H7 (cell line): ENCODE measurements around the gene IL20RB. TPM values are rescaled to one million over a fixed set of nuclear protein-coding genes. Genes with fewer than 3 reads are reported as not detected.

Experiments
- DNase-seq: peaks from one replicate; pipeline ENCODE4 v3.0.0; 2012
- H3K27me3 ChIP-seq: 2 replicates; pipeline ENCODE4 v1.6.0; 2011; ENCODE audit warnings: mild to moderate bottlenecking, low read length; ENCODE audit not compliant: control insufficient read depth, insufficient read depth
- H3K36me3 ChIP-seq: replicated peaks from 2 replicates; pipeline ENCODE4 v1.5.1; 2011; ENCODE audit warnings: low read length; ENCODE audit not compliant: control insufficient read depth, insufficient read depth
- H3K4me3 ChIP-seq: 2 replicates; pipeline ENCODE4 v1.5.1; 2011; ENCODE audit warnings: low read depth, mild to moderate bottlenecking, control low read depth, low read length, moderate library complexity; ENCODE audit not compliant: insufficient read depth
- total RNA-seq: library from RNA; depleted of rRNA; stranded (reverse); fragments of >200 nt; shearing (Covaris generic); gene quantifications from 2 replicates; pipeline ENCODE4 v1.2.3, GENCODE V29; 2014

IL20RB gene
- total RNA-seq, 1 experiment from 2014 or later: 3.2 TPM

DNA sequence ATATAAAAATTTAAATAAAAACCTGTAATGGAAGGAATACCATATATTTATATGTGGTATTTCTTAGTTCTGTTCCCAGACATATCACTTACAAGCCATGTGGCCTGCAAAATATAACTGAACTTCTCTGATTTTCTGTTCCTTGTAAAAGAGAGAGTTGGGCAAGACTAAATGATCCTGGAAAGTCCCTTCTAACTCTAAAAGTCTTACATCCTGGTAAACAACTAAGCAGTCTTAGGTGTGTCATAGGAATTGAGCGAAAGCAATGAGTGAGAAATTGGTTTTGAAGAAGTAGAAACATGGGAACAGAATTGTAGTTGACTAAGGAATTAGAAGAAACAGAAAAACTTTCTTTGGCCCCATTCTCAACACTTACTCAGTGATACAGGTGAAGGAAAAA, 25.3 kb upstream of the IL20RB start:
- Histone ChIP-seq H3K4me3 (no peak overlapping the region), H3K27me3 (no peaks in the 10 kb centered on the region), H3K36me3 (no peaks in the 10 kb centered on the region; the same call in 1 of the 2 replicates)
- no peak for DNase-seq

DNA sequence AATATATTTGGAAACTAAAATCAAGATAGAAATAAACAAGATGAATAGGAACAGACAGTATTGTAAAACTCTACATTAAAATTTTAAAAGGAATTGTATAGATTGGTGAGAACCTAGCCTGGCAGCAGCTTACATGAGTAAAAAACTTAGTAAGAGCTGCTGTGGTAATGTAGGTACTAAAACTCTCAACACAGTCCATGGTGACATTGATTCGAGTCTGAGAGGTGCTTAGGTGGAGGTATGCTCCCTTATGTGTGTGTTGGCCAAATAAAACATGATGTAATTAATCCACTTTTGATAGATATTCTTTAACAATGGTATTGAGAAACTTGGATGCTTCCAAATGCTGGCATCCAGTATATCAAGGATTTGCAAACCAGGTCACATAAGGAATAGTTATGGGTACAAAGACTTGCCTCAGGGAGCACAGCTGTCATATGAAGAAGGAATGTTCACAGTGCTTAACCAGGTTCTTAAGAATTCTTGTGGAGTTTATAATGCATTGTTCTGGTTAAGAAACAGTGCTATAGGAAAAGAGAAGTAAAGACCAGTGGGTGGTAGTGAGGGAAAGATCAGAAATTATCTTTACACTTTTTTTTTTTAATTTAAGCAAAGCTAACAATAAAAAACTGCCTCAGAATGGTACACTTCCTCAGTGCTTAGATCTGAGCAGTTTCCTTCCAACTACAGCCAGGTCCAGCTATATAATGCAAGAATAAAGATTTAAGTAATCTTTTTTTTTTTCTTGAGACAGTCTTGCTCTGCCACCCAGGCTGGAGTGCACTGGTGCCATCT, 24.6 kb upstream of the IL20RB start:
- no peak overlapping the region for H3K4me3 ChIP-seq
- no peaks in the 10 kb centered on the region; the same call in 1 of the 2 replicates for H3K36me3 ChIP-seq
- no peaks in the 10 kb centered on the region for H3K27me3 ChIP-seq
- no peak for DNase-seq

DNA sequence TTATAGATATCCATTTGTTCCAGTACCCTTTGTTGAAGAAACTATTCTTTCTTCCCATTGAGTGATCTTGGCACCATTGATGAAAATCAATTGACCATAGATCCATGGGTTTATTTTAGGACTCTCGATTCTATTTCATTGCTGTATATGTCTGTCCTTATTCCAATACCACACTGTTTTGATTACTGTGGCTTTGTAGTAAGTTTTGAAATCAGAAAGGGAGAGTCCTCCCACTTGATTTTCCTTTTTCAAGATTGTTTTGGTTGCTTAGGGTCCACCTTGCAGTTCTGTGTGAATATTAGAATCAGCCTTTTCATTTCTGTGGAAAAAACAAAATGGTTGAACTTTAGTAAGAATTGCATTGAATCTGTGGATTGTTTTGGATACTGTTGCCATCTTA, 20.6 kb upstream of the IL20RB start:
- Histone ChIP-seq H3K4me3 (no peak overlapping the region), H3K36me3 (no peaks in the 10 kb centered on the region), H3K27me3 (no peaks in the 10 kb centered on the region)
- no peak for DNase-seq

DNA sequence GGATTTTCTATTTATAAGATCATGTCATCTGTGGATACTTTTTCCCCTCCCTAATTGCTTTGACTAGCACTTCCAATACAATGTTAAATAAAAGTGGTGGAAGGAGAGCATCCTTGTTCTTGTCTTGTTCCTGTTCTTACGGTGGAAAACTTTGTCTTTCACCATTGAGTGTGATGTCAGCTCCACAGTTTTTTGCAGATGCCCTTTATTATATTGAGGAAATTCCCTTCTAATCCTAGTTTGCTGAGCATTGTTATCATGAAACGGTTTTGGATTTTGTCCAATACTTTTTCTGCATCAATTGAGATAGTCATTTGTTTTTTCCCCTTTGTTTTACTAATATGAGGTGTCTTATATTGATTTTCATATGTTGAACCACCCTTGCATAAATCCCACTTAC, 19.9 kb upstream of the IL20RB start:
- no peaks in the 10 kb centered on the region for H3K27me3 ChIP-seq
- no peak overlapping the region for H3K4me3 ChIP-seq
- DNase-seq: no peak
- H3K36me3 ChIP-seq: no peaks in the 10 kb centered on the region

DNA sequence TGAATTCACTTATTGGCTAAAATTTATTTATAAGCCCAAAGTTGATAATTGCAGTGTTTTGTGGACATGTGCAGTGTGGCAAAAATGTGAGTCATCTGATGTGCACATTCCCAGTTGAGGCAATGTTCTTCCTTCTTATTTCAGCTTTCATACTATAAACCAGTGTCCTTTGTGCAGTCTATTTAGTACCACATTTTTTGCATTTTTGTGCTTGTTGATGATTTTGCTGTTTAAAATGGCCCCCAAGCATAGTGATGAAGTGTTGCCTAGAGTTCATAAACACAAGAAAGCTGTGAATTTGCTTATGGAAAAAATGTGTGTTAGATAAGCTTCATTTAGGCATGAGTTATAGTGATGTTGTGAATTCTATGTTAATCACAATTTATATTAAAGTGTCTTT, 19.4 kb upstream of the IL20RB start:
- H3K4me3 ChIP-seq: no peak overlapping the region
- no peaks in the 10 kb centered on the region for H3K27me3 ChIP-seq
- DNase-seq: no peak
- no peaks in the 10 kb centered on the region for H3K36me3 ChIP-seq

DNA sequence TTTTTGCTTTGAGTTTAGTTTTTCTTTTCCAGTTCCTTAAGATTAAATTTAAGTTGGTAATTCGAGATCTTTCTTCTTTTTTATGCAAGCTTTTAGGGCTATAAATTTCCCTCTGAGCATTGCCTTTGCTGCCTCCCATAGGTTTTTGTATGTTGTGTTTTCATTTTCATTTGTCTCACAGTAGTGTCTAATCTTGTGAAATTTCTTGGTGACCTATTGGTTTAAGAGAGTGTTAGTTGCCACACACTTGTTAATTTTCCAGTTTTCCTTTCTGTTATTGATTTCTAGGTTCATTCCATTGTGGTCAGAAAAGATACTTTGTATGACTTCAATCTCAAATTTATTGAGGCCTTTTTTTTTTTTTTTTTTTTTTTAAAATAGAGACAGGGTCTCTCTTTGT, 18.3 kb upstream of the IL20RB start:
- H3K4me3 ChIP-seq: no peak overlapping the region
- H3K27me3 ChIP-seq: no peaks in the 10 kb centered on the region
- DNase-seq: no peak
- no peaks in the 10 kb centered on the region for H3K36me3 ChIP-seq

DNA sequence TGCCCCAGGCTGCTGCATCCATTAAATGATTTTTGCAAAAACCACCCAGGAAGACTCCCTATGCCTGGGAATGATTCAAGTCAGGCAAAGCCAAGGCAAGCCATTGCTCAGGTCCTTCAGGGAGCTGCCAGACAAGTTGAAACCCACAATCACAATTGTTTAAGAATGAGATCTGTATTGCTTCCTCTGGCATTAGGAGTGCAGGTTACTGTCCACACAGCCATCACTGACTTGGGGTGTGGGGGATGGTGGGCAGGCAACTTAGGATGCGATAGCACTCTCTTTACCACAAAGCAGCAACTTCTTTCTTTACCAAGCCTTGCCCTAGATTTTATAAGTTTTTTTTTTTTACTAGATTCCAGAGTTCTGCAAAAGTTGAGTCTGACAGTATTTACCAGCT, 15.0 kb upstream of the IL20RB start:
- no peak for DNase-seq
- Histone ChIP-seq H3K27me3 (no peaks in the 10 kb centered on the region), H3K4me3 (no peak overlapping the region), H3K36me3 (no peaks in the 10 kb centered on the region)

DNA sequence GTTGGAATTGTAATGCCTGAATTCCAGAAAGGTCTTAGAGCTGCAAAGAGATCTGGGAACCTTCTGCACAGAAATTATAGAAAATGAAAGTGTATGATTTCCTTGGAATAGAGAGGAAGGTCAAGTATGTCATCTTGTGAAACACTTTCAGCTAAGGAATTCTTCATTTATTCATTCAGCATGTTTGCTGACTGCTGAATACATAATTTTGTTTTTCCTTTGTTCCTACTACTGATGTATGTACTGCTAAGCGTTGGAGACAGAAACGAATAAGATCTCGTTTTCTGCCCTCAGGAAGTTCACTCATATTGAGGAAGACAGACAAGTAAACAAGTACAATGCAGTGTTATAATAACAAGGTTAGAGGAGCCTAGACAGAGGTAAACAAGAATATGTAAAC, 14.3 kb upstream of the IL20RB start:
- no peaks in the 10 kb centered on the region for H3K27me3 ChIP-seq
- no peaks in the 10 kb centered on the region for H3K36me3 ChIP-seq
- H3K4me3 ChIP-seq: no peak overlapping the region
- no peak for DNase-seq

DNA sequence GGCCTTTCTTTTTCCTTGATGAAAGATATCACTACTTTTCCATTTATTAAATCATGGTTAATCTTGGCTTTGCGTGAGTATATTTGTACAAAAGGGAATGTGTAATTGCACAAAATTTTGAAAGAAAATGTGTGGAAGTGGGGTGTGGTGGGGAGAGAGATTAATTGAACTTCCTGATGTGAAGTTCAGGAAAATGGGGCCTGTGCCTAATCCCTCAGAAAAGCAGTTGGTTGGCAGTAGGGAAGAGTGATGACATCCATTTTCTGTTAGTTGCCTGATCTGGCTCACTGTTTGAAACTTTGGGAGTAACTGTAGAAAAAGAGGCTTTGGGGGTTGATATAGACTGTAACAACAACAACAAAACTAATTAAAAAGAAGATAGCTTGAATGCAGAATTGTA, 10.8 kb upstream of the IL20RB start:
- H3K27me3 ChIP-seq: no peaks in the 10 kb centered on the region
- no peak overlapping the region for H3K4me3 ChIP-seq
- no peak for DNase-seq
- no peaks in the 10 kb centered on the region for H3K36me3 ChIP-seq

DNA sequence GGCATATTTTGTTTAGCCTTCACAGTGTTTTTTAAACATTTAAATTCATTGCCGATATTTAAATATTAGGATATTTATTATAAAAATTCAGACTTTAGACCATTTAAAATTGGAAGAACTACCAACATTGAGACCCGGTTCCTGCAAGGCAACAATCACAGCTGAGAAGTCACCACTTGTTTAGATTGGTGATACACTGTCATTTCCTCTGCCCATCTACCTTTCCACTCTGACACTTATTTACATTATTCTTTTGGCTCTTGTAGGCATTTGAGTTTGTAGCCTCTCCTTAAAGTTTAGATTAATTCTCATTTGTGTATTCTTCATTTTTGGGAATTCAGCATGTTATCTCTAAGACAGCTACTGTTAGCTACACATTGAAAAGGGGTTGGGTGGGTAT, 10.3 kb upstream of the IL20RB start:
- DNase-seq: no peak
- no peaks in the 10 kb centered on the region for H3K36me3 ChIP-seq
- H3K27me3 ChIP-seq: no peaks in the 10 kb centered on the region
- H3K4me3 ChIP-seq: no peak overlapping the region

DNA sequence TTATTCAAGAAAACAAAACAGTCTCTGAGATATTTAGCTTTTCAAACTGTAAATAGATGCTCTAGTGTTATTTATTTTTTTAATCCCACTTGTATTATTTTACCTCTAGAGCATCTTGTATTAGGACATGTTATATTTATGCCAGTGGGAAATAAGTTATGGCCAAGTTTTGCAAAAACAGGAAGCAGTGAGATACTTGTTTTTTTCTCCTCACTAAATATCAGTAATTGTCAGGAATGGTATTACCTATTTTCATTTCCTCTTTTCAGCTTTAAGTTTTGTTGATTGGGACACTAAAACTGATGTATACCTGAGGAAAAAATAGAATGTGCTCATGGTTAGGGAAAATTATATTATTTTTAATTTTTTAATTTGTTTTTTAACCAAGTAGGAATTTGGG, 8.6 kb upstream of the IL20RB start:
- no peak for DNase-seq
- H3K4me3 ChIP-seq: no peak overlapping the region
- H3K27me3 ChIP-seq: no peaks in the 10 kb centered on the region
- no peaks in the 10 kb centered on the region for H3K36me3 ChIP-seq

DNA sequence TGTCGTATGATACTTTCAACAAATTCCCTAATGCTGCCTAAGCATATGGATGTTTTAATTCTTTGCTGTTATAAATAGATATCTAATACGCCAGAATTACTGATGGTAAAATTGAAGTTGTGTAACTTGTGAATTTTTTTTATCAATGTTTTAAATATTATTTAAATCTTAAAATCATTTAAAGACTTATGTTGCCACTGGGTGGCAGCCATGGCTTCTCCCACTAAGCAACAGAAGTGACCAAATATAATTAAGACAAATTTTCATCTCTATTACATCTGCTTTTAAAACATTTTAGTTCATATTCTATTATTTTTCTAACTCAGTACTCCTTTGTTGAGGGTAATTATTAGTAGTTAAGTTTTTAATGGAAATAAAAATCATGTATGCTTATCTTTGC, 8.1 kb upstream of the IL20RB start:
- no peaks in the 10 kb centered on the region for H3K36me3 ChIP-seq
- H3K4me3 ChIP-seq: no peak overlapping the region
- no peaks in the 10 kb centered on the region for H3K27me3 ChIP-seq
- DNase-seq: no peak

DNA sequence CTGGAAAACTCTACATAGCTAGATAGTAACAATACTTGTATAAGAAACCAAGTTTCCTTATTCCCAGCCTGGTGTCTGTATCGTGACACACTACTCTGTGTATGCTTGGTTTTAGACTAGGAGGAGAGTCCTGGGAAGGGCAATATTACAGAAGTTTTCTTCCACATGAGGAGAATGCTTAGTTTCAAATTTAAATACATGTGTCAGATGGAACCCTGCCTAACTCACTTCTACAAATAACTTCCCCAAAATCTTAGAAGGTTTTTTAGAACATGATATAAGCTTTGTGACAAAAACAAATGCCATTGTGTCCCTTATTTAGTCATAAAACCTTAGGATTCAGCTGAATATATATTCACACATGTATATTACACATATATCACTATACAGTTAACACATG, 7.2 kb upstream of the IL20RB start:
- H3K27me3 ChIP-seq: no peaks in the 10 kb centered on the region
- no peak for DNase-seq

DNA sequence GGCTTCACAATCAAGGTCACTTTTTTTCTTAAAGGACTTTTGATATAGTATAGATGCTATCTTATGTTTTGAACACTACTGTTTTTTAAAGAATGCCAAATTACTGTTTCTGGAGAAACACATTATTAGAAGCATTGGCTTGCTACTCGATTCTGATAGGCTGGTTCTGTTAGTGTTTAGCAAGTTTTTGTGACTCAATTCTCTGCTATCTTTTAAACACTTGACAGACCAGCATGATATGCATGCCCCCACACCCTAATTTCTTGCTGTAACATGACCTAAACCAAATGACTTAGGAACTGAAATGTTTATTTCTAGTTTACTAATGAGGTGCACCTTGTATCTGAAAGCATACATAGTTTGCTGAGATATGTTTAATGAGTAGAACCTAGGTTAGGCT, 5.5 kb upstream of the IL20RB start:
- H3K36me3 ChIP-seq: no peaks in the 10 kb centered on the region
- no peaks in the 10 kb centered on the region for H3K27me3 ChIP-seq
- no peak overlapping the region for H3K4me3 ChIP-seq
- no peak for DNase-seq

More for the DNA sequence above, 7.2 kb upstream of the IL20RB start:
- H3K4me3 ChIP-seq: no peak overlapping the region
- H3K36me3 ChIP-seq: no peaks in the 10 kb centered on the region

DNA sequence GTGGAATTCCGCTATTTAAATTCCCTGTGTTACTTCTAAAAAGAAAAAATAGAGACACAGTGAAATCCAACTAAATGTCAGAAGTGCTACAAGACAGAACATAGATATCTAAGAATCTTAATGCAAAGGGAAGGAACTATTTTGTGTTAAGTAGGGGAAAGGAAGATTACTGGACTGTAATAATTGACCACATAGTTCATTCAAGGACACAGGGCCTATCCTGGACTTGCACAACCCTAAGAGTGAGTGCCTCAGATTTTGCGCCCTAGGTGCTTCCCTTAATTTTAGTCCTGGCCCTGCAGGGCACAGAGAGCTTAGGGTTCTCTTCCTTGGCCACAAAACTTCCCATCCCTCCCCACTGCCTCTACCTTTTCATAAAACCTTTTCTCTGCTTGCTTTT, 3.5 kb upstream of the IL20RB start:
- Histone ChIP-seq H3K36me3 (no peaks in the 10 kb centered on the region), H3K4me3 (no peak overlapping the region), H3K27me3 (no peaks in the 10 kb centered on the region)
- DNase-seq: no peak
